Activated CD4-positive, alpha-beta T cell treated with anti-CD3 and anti-CD28 coated beads, Interleukin-2, amount 50 U/mL, for 4 hours (primary cell): ENCODE data around the gene GPR152.
"Not testable (repeated sequence)": the region's sequence is repeated elsewhere in the genome, so short reads cannot be mapped to it uniquely, and the experiment has no call there.

ENCODE experiments used
- DNase-seq, 2 experiments: peaks; one replicate each; pipeline ENCODE4 v3.0.0-alpha.2; 2020

The GPR152 gene

GRCh38 chr11:67407688-67408163 lies 44.8 kb downstream of the GPR152 start:
- no peak for DNase-seq

GRCh38 chr11:67406969-67407687 lies 45.4 kb downstream of the GPR152 start:
- no peak for DNase-seq

GRCh38 chr11:67406420-67406968 lies 46.0 kb downstream of the GPR152 start:
- DNase-seq, result no peak

GRCh38 chr11:67405688-67406339 lies 46.7 kb downstream of the GPR152 start:
- no peak for DNase-seq

GRCh38 chr11:67405196-67405567 lies 47.3 kb downstream of the GPR152 start:
- no peak for DNase-seq

GRCh38 chr11:67404515-67405195 lies 47.9 kb downstream of the GPR152 start:
- DNase-seq, result peak; percentile 50 to 52

- not testable (repeated sequence) for DNase-seq
These were observed 49.4 kb downstream of the GPR152 start for GRCh38 chr11:67403085-67403484.

GRCh38 chr11:67402192-67402839 lies 50.2 kb downstream of the GPR152 start:
- not testable (repeated sequence) for DNase-seq

GRCh38 chr11:67401495-67402191 lies 50.9 kb downstream of the GPR152 start, which contains the start of gene PPP1CA:
TSS of gene PPP1CA (minus strand) at chr11:67401858. CDS start at chr11:67401782, 76 bp downstream.
- peak; percentile 87 to 88 for DNase-seq
